IgD-negative memory B cell (primary cell): ENCODE measurements around the gene FBXW4. TPM values are rescaled to one million over a fixed set of nuclear protein-coding genes. Genes with fewer than 3 reads are reported as not detected.

Experiments used
- H3K27ac Mint-ChIP-seq, 3 donors: one replicate each; pipeline ENCODE4 v1.8.0; 2020 to 2022; ENCODE audit warnings: mild to moderate bottlenecking in 3 of 3, mixed read lengths in 3 of 3, moderate library complexity in 1 of 3
- H3K27me3 Mint-ChIP-seq: one replicate; pipeline ENCODE4 v1.8.0; 2021; ENCODE audit warnings: mixed read lengths
- H3K36me3 Mint-ChIP-seq: one replicate; pipeline ENCODE4 v1.8.0; 2020; ENCODE audit warnings: mild to moderate bottlenecking, mixed read lengths
- H3K4me1 Mint-ChIP-seq, 3 donors: one replicate each; pipeline ENCODE4 v1.8.0; 2020 to 2022; ENCODE audit warnings: mixed read lengths in 3 of 3, mild to moderate bottlenecking in 1 of 3
- H3K4me3 Mint-ChIP-seq, 4 donors: one replicate each; pipeline ENCODE4 v1.8.0; 2020 to 2022; ENCODE audit warnings: mild to moderate bottlenecking in 4 of 4, mixed read lengths in 4 of 4, moderate library complexity in 3 of 4
- H3K9me3 Mint-ChIP-seq, 3 donors: one replicate each; pipeline ENCODE4 v1.8.0; 2020 to 2021; ENCODE audit warnings: mixed read lengths in 3 of 3, mild to moderate bottlenecking in 1 of 3
- polyA plus RNA-seq: library from polyadenylated mRNA; unstranded; fragments of 300-500 nt; fragmentation: Illumina TruSeq; gene quantifications from one replicate; pipeline ENCODE4 v1.2.3, GENCODE V29; 2021

FBXW4 gene
- polyA plus RNA-seq, 1 donor from 2014 or later = 9.9 TPM

GRCh38 chr10:101569323-101569621 is 125.7 kb downstream of the FBXW4 start:
- H3K27me3 Mint-ChIP-seq = peaks cover 37% of the 10 kb centered on the region
- peaks cover 0 to 9% (median 6%) of the 10 kb centered on the region in 3 donors for H3K4me1 Mint-ChIP-seq

GRCh38 chr10:101568054-101568745 is 126.8 kb downstream of the FBXW4 start:
- Mint-ChIP-seq H3K4me3 (peak overlapping the region; percentile 16 to 81 (median 26)), H3K27me3 (peaks cover 38% of the 10 kb centered on the region), H3K4me1 (peaks cover 0 to 9% (median 6%) of the 10 kb centered on the region in 3 donors), H3K9me3 (no peaks in the 10 kb centered on the region), H3K36me3 (no peaks in the 10 kb centered on the region), H3K27ac (peak overlapping the region in 1 of 3 donors; percentile 84)

More at GRCh38 chr10:101569323-101569621, 125.7 kb downstream of the FBXW4 start:
- Mint-ChIP-seq H3K36me3 (no peaks in the 10 kb centered on the region), H3K27ac (no peak overlapping the region), H3K9me3 (no peaks in the 10 kb centered on the region), H3K4me3 (peak overlapping the region; percentile 41 to 91 (median 84))

- H3K27ac Mint-ChIP-seq = no peak overlapping the region
- H3K27me3 Mint-ChIP-seq = peaks cover 40% of the 10 kb centered on the region
- peak overlapping the region in 3 of 4 donors; percentile 16 to 58 (median 20) for H3K4me3 Mint-ChIP-seq
- H3K9me3 Mint-ChIP-seq = no peaks in the 10 kb centered on the region
- H3K36me3 Mint-ChIP-seq = no peaks in the 10 kb centered on the region
- H3K4me1 Mint-ChIP-seq = peaks cover 0 to 9% (median 6%) of the 10 kb centered on the region in 3 donors
These were observed 127.6 kb downstream of the FBXW4 start for GRCh38 chr10:101567165-101568006.

GRCh38 chr10:101566333-101567164 is 128.4 kb downstream of the FBXW4 start:
- Mint-ChIP-seq H3K4me3 (peak overlapping the region; percentile 16 to 58 (median 34)), H3K27me3 (peaks cover 44% of the 10 kb centered on the region)

GRCh38 chr10:101565936-101566332 is 129.0 kb downstream of the FBXW4 start:
- peak overlapping the region in 1 of 4 donors; percentile 65 for H3K4me3 Mint-ChIP-seq

More at GRCh38 chr10:101566333-101567164, 128.4 kb downstream of the FBXW4 start:
- Mint-ChIP-seq H3K27ac (peak overlapping the region in 1 of 3 donors; percentile 11), H3K4me1 (peaks cover 0 to 9% (median 6%) of the 10 kb centered on the region in 3 donors), H3K9me3 (no peaks in the 10 kb centered on the region), H3K36me3 (no peaks in the 10 kb centered on the region)

DNA sequence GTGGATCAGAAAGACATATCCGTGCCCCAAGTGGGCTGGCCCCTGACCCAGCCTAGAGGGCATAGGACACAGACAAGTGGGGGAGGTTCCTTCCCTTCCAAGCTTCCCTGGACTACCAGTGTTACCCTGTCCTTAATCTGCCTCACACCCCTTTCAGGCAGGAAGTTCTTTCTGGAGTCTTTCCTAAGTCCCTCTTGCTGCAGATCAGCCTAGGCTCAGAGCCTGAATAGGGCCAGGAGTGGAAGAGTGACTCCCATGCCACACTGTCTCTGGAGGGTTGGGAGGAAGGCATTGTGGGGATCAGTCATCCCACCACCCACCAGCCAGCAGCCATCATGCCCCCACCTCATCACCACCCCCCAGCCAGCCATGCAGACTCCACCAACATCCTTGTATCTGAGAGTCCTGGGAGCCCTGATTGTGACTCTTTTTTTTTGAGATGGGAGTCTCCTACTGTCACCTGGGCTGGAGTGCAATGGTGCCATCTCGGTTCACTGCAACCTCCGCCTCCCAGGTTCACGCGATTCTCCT is 129.5 kb downstream of the FBXW4 start:
- no peak overlapping the region for H3K27ac Mint-ChIP-seq
- peak overlapping the region in 1 of 4 donors; percentile 65 for H3K4me3 Mint-ChIP-seq
- H3K27me3 Mint-ChIP-seq = peaks cover 44% of the 10 kb centered on the region

More at GRCh38 chr10:101565936-101566332, 129.0 kb downstream of the FBXW4 start:
- H3K4me1 Mint-ChIP-seq = peaks cover 0 to 9% (median 6%) of the 10 kb centered on the region in 3 donors
- no peaks in the 10 kb centered on the region for H3K9me3 Mint-ChIP-seq
- no peaks in the 10 kb centered on the region for H3K36me3 Mint-ChIP-seq
- H3K27me3 Mint-ChIP-seq = peaks cover 44% of the 10 kb centered on the region
- no peak overlapping the region for H3K27ac Mint-ChIP-seq

GRCh38 chr10:101564490-101564991 is 130.4 kb downstream of the FBXW4 start:
- no peaks in the 10 kb centered on the region for H3K9me3 Mint-ChIP-seq
- no peak overlapping the region for H3K4me3 Mint-ChIP-seq
- H3K4me1 Mint-ChIP-seq = peaks cover 0 to 6% (median 5%) of the 10 kb centered on the region in 3 donors
- H3K27ac Mint-ChIP-seq = peak overlapping the region in 1 of 3 donors; percentile 47
- no peaks in the 10 kb centered on the region for H3K36me3 Mint-ChIP-seq
- H3K27me3 Mint-ChIP-seq = peaks cover 46% of the 10 kb centered on the region

More for the DNA sequence above, 129.5 kb downstream of the FBXW4 start:
- peaks cover 0 to 6% (median 6%) of the 10 kb centered on the region in 3 donors for H3K4me1 Mint-ChIP-seq
- H3K9me3 Mint-ChIP-seq = no peaks in the 10 kb centered on the region
- no peaks in the 10 kb centered on the region for H3K36me3 Mint-ChIP-seq

DNA sequence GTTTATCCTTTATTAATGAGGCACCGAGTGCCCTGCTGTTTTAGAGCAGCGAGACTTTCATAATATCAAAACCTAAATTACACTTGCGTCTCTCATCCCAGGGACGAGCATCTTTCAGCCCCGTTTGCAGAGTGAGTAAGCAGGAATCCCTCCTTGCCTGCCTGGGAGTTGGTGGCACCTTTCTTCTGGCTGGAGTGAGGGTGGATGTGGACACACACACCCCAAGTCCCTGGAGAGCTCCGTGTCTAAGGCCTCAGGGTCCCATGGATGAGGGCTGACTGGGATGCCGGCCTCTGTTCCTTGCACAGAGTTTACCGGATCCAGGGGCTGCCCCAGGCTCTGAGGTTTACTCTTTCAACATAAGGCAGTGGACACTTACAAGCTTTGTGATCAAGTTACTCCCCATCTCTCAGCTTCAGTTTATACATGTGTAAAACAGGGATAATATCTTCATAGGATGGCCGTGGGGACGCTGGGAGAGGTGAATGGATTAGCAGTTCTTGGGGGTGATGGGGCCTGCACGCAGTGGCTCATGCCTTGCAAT is 131.4 kb downstream of the FBXW4 start:
- Mint-ChIP-seq H3K27me3 (peaks cover 44% of the 10 kb centered on the region), H3K4me3 (no peak overlapping the region), H3K36me3 (no peaks in the 10 kb centered on the region), H3K9me3 (no peaks in the 10 kb centered on the region), H3K4me1 (peaks cover 0 to 9% (median 3%) of the 10 kb centered on the region in 3 donors), H3K27ac (no peak overlapping the region)

- Mint-ChIP-seq H3K4me1 (peaks cover 0 to 14% (median 3%) of the 10 kb centered on the region in 3 donors), H3K27me3 (peaks cover 38% of the 10 kb centered on the region), H3K27ac (no peak overlapping the region), H3K36me3 (no peaks in the 10 kb centered on the region), H3K4me3 (no peak overlapping the region), H3K9me3 (no peaks in the 10 kb centered on the region)
These were observed 132.0 kb downstream of the FBXW4 start for GRCh38 chr10:101563007-101563406.

DNA sequence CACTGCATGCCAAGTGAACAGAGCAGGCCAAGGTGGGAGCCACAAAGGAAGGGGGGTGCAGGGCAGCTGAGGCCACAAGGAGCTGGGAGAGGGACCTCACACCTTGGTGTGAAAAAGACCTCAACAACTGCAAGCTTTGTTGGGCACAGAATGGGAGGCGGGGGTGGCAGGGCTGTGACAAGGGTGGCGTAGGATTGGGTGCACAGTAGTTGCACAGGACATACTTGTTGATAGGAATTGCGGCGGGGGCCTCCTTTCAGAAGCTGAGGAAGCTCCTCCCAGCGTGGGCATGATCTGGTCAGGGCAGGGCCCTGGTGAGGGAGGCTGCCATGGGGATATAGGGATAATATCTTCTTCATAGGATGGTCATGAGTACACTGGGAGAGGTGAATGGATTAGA is 132.7 kb downstream of the FBXW4 start:
- Mint-ChIP-seq H3K27ac (no peak overlapping the region), H3K9me3 (no peaks in the 10 kb centered on the region)

GRCh38 chr10:101561068-101561915 is 133.7 kb downstream of the FBXW4 start:
- Mint-ChIP-seq H3K4me1 (peaks cover 0 to 13% (median 2%) of the 10 kb centered on the region in 3 donors), H3K27me3 (peaks cover 24% of the 10 kb centered on the region), H3K27ac (peak overlapping the region in 1 of 3 donors; percentile 45), H3K36me3 (no peaks in the 10 kb centered on the region), H3K4me3 (no peak overlapping the region), H3K9me3 (no peaks in the 10 kb centered on the region)

More for the DNA sequence above, 132.7 kb downstream of the FBXW4 start:
- Mint-ChIP-seq H3K27me3 (peaks cover 30% of the 10 kb centered on the region), H3K36me3 (no peaks in the 10 kb centered on the region), H3K4me3 (no peak overlapping the region), H3K4me1 (peaks cover 0 to 16% (median 5%) of the 10 kb centered on the region in 3 donors)
